HCT116 (cell line): ENCODE results near the gene HOXB13. TPM values are rescaled to one million over a fixed set of nuclear protein-coding genes. Genes with fewer than 3 reads are reported as not detected.

Experiments
- ATAC-seq: fragments of 200-7000 bp; cut with Tn5 transposase; 2 replicates; pipeline ENCODE4 v1.9.1; 2020; ENCODE audit warnings: mild to moderate bottlenecking, moderate library complexity
- BruUV-seq: library from RNA; stranded (reverse); fragments of 400-500 nt; replicated peaks from 2 replicates; lab custom pipeline; 2021; lab: Mats Ljungman, UMichigan
- CTCF ChIA-PET: fragments of 300-600 bp; sonication (Branson Sonifier 250); formaldehyde crosslinking; loops from one replicate; lab custom pipeline; 2021; ENCODE audit warnings: antibody characterized with exemption; lab: Charles Lee
- POLR2A ChIA-PET: fragments of 300-600, 350-600 bp; sonication (Branson Sonifier 250); formaldehyde crosslinking; loops from one replicate; lab custom pipeline; 2021; ENCODE audit warnings: antibody characterized with exemption; lab: Charles Lee
- RAD21 ChIA-PET, 2 experiments: fragments of 300-600 bp; sonication (Branson Sonifier 250); formaldehyde crosslinking; loops; one replicate each; lab custom pipeline; 2023; ENCODE audit warnings: low total read pairs in 2 of 2; ENCODE audit not compliant: uncharacterized antibody in 2 of 2, unreplicated experiment in 2 of 2, low non-redundant PET in 1 of 2; lab: Charles Lee
- DNase-seq: peaks from one replicate; pipeline ENCODE4 v3.0.0-alpha.2; 2010; ENCODE audit warnings: low read depth, low spot score
- H2AFZ ChIP-seq: fragments of 200-600 bp; shearing (Covaris generic), sonication (generic); 2 replicates; pipeline ENCODE4 v1.6.1; 2017; ENCODE audit warnings: low read depth, mixed run types, mixed read lengths, antibody characterized with exemption, low read length; ENCODE audit not compliant: poor library complexity, severe bottlenecking
- H3K27ac ChIP-seq: 2 replicates; pipeline ENCODE4 v1.5.1; 2012; ENCODE audit warnings: low read depth, low read length
- H3K27me3 ChIP-seq: fragments of 200-600 bp; sonication (generic); 2 replicates; pipeline ENCODE4 v1.6.1; 2016; ENCODE audit warnings: mixed run types, low read length, mixed read lengths; ENCODE audit not compliant: insufficient read depth
- H3K36me3 ChIP-seq, 2 experiments: fragments of 200-500 bp in 1 of 2; fragments of 200-600 bp in 1 of 2; sonication (Bioruptor generic) in 1 of 2; sonication (generic) in 1 of 2; 2 replicates each; pipeline versions ENCODE4 v1.5.1 to v1.6.1; 2014 to 2016; ENCODE audit warnings: low read length in 2 of 2, inconsistent platforms in 1 of 2, mixed read lengths in 1 of 2, mixed run types in 1 of 2; ENCODE audit not compliant: insufficient read depth in 2 of 2, control insufficient read depth in 1 of 2
- H3K4me1 ChIP-seq, 2 experiments: fragments of 200-600 bp in 1 of 2; sonication (generic) in 1 of 2; 2 replicates each; pipeline versions ENCODE4 v1.5.1 to v1.6.1; 2012 to 2017; ENCODE audit warnings: low read length in 2 of 2, inconsistent platforms in 1 of 2, mild to moderate bottlenecking in 1 of 2, mixed read lengths in 1 of 2, mixed run types in 1 of 2, moderate library complexity in 1 of 2; ENCODE audit not compliant: insufficient read depth in 2 of 2, control insufficient read depth in 1 of 2
- H3K4me2 ChIP-seq: fragments of 200-600 bp; sonication (generic); 2 replicates; pipeline ENCODE4 v1.6.1; 2017; ENCODE audit warnings: mixed run types, low read length, mixed read lengths
- H3K4me3 ChIP-seq, 2 experiments: fragments of 200-600 bp in 1 of 2; sonication (generic) in 1 of 2; replicated peaks in 1 of 2; 2 replicates each; pipeline ENCODE4 v1.5.1; 2011 to 2016; ENCODE audit warnings: low read length in 2 of 2, control low read depth in 1 of 2, low read depth in 1 of 2, mild to moderate bottlenecking in 1 of 2, mixed read lengths in 1 of 2, mixed run types in 1 of 2
- H3K79me2 ChIP-seq: fragments of 200-600 bp; sonication (generic); 2 replicates; pipeline ENCODE4 v1.6.1; 2017; ENCODE audit warnings: mild to moderate bottlenecking, mixed run types, low read length, moderate library complexity, mixed read lengths; ENCODE audit not compliant: insufficient read depth
- H3K9ac ChIP-seq: fragments of 200-600 bp; sonication (generic); 2 replicates; pipeline ENCODE4 v1.6.1; 2016; ENCODE audit warnings: low read length, mixed read lengths
- H3K9me2 ChIP-seq: fragments of 200-600 bp; sonication (generic), shearing (Covaris generic); 2 replicates; pipeline ENCODE4 v1.6.1; 2017; ENCODE audit warnings: mixed run types, mild to moderate bottlenecking, moderate library complexity; ENCODE audit not compliant: insufficient read depth
- H3K9me3 ChIP-seq, 2 experiments: fragments of 200-500 bp in 1 of 2; fragments of 200-600 bp in 1 of 2; sonication (Bioruptor generic) in 1 of 2; sonication (generic) in 1 of 2; 2 replicates each; pipeline ENCODE4 v1.6.1; 2014 to 2017; ENCODE audit warnings: low read length in 2 of 2, mixed read lengths in 2 of 2, inconsistent platforms in 1 of 2, low read depth in 1 of 2, mild to moderate bottlenecking in 1 of 2, mixed run types in 1 of 2, moderate library complexity in 1 of 2; ENCODE audit not compliant: control insufficient read depth in 1 of 2, insufficient read depth in 1 of 2
- H4K20me1 ChIP-seq: fragments of 200-600 bp; sonication (generic), shearing (Covaris generic); 2 replicates; pipeline ENCODE4 v1.6.1; 2017; ENCODE audit warnings: mixed run types, mild to moderate bottlenecking, moderate library complexity; ENCODE audit not compliant: insufficient read depth
- CBX3 ChIP-seq: IDR thresholded peaks from 2 replicates; pipeline ENCODE4 v1.6.1; 2012; ENCODE audit warnings: low read depth
- CEBPB ChIP-seq: IDR thresholded peaks from 2 replicates; pipeline ENCODE4 v1.6.1; 2012; ENCODE audit warnings: low read depth
- EGR1 ChIP-seq: IDR thresholded peaks from 2 replicates; pipeline ENCODE4 v1.6.1; 2012; ENCODE audit warnings: low read depth
- EZH2 ChIP-seq: fragments of 200-600 bp; sonication (generic); IDR thresholded peaks from 2 replicates; pipeline ENCODE4 v1.6.1; 2017; ENCODE audit warnings: antibody characterized with exemption, mixed run types
- EZH2phosphoT487 ChIP-seq: fragments of 200-600 bp; IDR thresholded peaks from 2 replicates; pipeline ENCODE4 v1.6.1; 2018; ENCODE audit warnings: antibody characterized with exemption, borderline replicate concordance
- FOSL1 ChIP-seq: IDR thresholded peaks from 2 replicates; pipeline ENCODE4 v1.6.1; 2012; ENCODE audit warnings: low read depth
- JUND ChIP-seq: IDR thresholded peaks from 2 replicates; pipeline ENCODE4 v1.6.1; 2012
- MAX ChIP-seq: IDR thresholded peaks from 2 replicates; pipeline ENCODE4 v1.6.1; 2012
- POLR2A ChIP-seq: IDR thresholded peaks from 2 replicates; pipeline ENCODE4 v1.7.0; 2011; ENCODE audit warnings: borderline replicate concordance; ENCODE audit not compliant: insufficient read depth, insufficient read length; ENCODE audit errors: extremely low read depth
- RAD21 ChIP-seq: IDR thresholded peaks from 2 replicates; pipeline ENCODE4 v1.6.1; 2012; ENCODE audit warnings: low read depth, mild to moderate bottlenecking
- SIN3A ChIP-seq: IDR thresholded peaks from 2 replicates; pipeline ENCODE4 v1.6.1; 2012; ENCODE audit warnings: low read depth
- SRF ChIP-seq: IDR thresholded peaks from 2 replicates; pipeline ENCODE4 v1.6.1; 2012; ENCODE audit warnings: low read depth
- YY1 ChIP-seq: IDR thresholded peaks from 2 replicates; pipeline ENCODE4 v1.6.1; 2011; ENCODE audit warnings: low read length, low read depth, moderate library complexity, mild to moderate bottlenecking; ENCODE audit not compliant: insufficient replicate concordance; ENCODE audit errors: extremely low read depth
- ZFX ChIP-seq: fragments of 450-650 bp; IDR thresholded peaks from 2 replicates; pipeline ENCODE4 v1.6.1; 2017
- ZNF274 ChIP-seq: fragments of 200-500 bp; sonication (Bioruptor generic); IDR thresholded peaks from 2 replicates; pipeline ENCODE4 v1.6.1; 2014; ENCODE audit warnings: mild to moderate bottlenecking, low read depth, low read length, inconsistent platforms
- intact Hi-C: fragments of 100-400 bp; cut with micrococcal nuclease; formaldehyde crosslinking; loops from 2 replicates; pipeline ENCODE4 v1.10.0; 2022
- total RNA-seq: library from RNA; stranded (reverse); gene quantifications from one replicate; pipeline ENCODE4 v1.2.1, GENCODE V29; 2021; ENCODE audit not compliant: unreplicated experiment
- TF ChIP-seq, protein P1 (sequence below): IDR thresholded peaks from 2 replicates; pipeline ENCODE4 v1.6.1; 2012
- TF ChIP-seq, protein P2 (sequence below), 3 experiments: fragments of 200-600 bp in 1 of 3; sonication (generic) in 1 of 3; IDR thresholded peaks in 2 of 3; conservative IDR thresholded peaks in 1 of 3; 2 replicates each; pipeline ENCODE4 v1.5.1; 2012 to 2017; ENCODE audit warnings: low read depth in 2 of 3, low read length in 2 of 3, antibody characterized with exemption in 1 of 3, borderline replicate concordance in 1 of 3, control low read depth in 1 of 3, mild to moderate bottlenecking in 1 of 3, mixed read lengths in 1 of 3, mixed run types in 1 of 3, moderate library complexity in 1 of 3; ENCODE audit not compliant: insufficient read depth in 1 of 3
- TF ChIP-seq, protein P3 (sequence below): IDR thresholded peaks from 2 replicates; pipeline ENCODE4 v1.6.1; 2012; ENCODE audit warnings: low read depth

Gene HOXB13
- total RNA-seq, 1 experiment from 2014 or later, result 7.8 TPM

- TF ChIP-seq POLR2A (no peak), JUND (no peak)
These were observed 19.2 kb upstream of the HOXB13 start (continued) for GRCh38 chr17:48747445-48748363.

DNA sequence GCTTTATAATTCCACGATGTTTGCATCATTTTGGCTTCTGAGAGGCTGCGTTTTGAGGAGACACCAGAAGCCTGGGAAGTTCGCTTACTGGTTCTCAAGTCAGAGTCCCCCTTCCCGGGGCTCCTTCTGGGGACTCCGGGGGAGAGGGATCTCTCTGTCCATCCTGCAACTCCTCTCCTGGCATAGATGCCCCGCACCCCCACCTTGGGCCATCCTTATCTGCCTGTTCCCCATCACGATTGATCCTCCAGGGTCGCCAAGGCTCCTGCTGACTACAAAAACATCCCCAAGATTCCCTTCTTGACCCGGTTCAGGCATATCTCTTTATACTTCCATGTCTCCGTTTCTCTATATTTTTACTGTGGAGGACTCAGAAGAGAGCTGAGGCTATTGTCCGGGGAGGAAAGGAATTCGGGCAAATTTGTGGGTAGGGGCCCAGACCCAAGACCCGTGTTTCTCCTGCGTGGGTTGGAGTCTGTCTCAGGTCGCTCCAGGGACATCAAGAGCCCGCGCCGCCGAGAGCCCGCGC is 18.4 kb upstream of the HOXB13 start:
- Histone ChIP-seq H3K9ac (no peak overlapping the region), H3K36me3 (no peaks in the 10 kb centered on the region), H3K4me1 (no peaks in the 10 kb centered on the region), H3K4me2 (no peak overlapping the region), H2AFZ (no peak overlapping the region), H3K27me3 (peaks cover 43% of the 10 kb centered on the region), H3K79me2 (no peaks in the 10 kb centered on the region), H3K27ac (no peak overlapping the region), H4K20me1 (no peaks in the 10 kb centered on the region), H3K9me3 (no peaks in the 10 kb centered on the region), H3K4me3 (no peak overlapping the region), H3K9me2 (no peaks in the 10 kb centered on the region)
- no peak for ATAC-seq
- BruUV-seq, result no TSS peak
- CTCF ChIA-PET, result no interaction called here
- DNase-seq, result no peak
- POLR2A ChIA-PET, result no interaction called here
- RAD21 ChIA-PET, result no interaction called here
- TF ChIP-seq MAX (no peak), POLR2A (no peak), JUND (no peak), ZFX (no peak), SIN3A (no peak), FOSL1 (no peak), CEBPB (no peak), YY1 (no peak), RAD21 (no peak), EGR1 (no peak), ZNF274 (no peak), SRF (no peak), EZH2phosphoT487 (no peak), EZH2 (no peak), CBX3 (no peak)
- TF ChIP-seq, protein P1, sequence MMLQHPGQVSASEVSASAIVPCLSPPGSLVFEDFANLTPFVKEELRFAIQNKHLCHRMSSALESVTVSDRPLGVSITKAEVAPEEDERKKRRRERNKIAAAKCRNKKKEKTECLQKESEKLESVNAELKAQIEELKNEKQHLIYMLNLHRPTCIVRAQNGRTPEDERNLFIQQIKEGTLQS, result no peak
- TF ChIP-seq, protein P2, sequence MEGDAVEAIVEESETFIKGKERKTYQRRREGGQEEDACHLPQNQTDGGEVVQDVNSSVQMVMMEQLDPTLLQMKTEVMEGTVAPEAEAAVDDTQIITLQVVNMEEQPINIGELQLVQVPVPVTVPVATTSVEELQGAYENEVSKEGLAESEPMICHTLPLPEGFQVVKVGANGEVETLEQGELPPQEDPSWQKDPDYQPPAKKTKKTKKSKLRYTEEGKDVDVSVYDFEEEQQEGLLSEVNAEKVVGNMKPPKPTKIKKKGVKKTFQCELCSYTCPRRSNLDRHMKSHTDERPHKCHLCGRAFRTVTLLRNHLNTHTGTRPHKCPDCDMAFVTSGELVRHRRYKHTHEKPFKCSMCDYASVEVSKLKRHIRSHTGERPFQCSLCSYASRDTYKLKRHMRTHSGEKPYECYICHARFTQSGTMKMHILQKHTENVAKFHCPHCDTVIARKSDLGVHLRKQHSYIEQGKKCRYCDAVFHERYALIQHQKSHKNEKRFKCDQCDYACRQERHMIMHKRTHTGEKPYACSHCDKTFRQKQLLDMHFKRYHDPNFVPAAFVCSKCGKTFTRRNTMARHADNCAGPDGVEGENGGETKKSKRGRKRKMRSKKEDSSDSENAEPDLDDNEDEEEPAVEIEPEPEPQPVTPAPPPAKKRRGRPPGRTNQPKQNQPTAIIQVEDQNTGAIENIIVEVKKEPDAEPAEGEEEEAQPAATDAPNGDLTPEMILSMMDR (IDR thresholded peaks at IDR 0.05 in 2 of 3, conservative IDR thresholded peaks at IDR 0.05 in 1 of 3; ENCODE audit: borderline replicate concordance in 1 of 3, insufficient read depth in 1 of 3, low read depth in 2 of 3, low read length in 2 of 3), result no peak
- TF ChIP-seq, protein P3, sequence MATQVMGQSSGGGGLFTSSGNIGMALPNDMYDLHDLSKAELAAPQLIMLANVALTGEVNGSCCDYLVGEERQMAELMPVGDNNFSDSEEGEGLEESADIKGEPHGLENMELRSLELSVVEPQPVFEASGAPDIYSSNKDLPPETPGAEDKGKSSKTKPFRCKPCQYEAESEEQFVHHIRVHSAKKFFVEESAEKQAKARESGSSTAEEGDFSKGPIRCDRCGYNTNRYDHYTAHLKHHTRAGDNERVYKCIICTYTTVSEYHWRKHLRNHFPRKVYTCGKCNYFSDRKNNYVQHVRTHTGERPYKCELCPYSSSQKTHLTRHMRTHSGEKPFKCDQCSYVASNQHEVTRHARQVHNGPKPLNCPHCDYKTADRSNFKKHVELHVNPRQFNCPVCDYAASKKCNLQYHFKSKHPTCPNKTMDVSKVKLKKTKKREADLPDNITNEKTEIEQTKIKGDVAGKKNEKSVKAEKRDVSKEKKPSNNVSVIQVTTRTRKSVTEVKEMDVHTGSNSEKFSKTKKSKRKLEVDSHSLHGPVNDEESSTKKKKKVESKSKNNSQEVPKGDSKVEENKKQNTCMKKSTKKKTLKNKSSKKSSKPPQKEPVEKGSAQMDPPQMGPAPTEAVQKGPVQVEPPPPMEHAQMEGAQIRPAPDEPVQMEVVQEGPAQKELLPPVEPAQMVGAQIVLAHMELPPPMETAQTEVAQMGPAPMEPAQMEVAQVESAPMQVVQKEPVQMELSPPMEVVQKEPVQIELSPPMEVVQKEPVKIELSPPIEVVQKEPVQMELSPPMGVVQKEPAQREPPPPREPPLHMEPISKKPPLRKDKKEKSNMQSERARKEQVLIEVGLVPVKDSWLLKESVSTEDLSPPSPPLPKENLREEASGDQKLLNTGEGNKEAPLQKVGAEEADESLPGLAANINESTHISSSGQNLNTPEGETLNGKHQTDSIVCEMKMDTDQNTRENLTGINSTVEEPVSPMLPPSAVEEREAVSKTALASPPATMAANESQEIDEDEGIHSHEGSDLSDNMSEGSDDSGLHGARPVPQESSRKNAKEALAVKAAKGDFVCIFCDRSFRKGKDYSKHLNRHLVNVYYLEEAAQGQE, result no peak
- intact Hi-C loops, result no loop called here
